Measurements from ENCODE around the gene PAK1. TPM values are rescaled to one million over a fixed set of nuclear protein-coding genes. Genes with fewer than 3 reads are reported as not detected.

Gene PAK1
- total RNA-seq (2012; rRNA removed) (50.3 and 60.6 TPM in 2 replicates), polyA plus RNA-seq (2012; rRNA removed) (34.3 and 38.9 TPM in 2 replicates), Bru-seq, nascent RNA (percentile 57 among the genes with signal in this experiment), BruChase-seq, experiment 1, labeled RNA remaining after a 6-hour chase (percentile 56 among the genes with signal in this experiment), BruChase-seq, experiment 2, labeled RNA remaining after a 2-hour chase (percentile 53 among the genes with signal in this experiment)
- 11.9 and 33.4 TPM in 2 replicates for polyA plus RNA-seq (2012; cell fraction: cytosol; rRNA removed)
- polyA plus RNA-seq (2012; cell fraction: nucleus; rRNA removed; ENCODE audit: low replicate concordance) = 30.7 and 60.3 TPM in 2 replicates
- long read RNA-seq, partial matches to known transcripts = 7 of 44 reads
- long read RNA-seq, other reads (novel, unspliced or antisense) = 37 of 44 reads

- Histone ChIP-seq H3K36me3 (ENCODE audit: control insufficient read depth, insufficient read depth, low read length) (no peaks in the 10 kb centered on the region), H2BK120ac (ENCODE audit: low read depth, low read length) (0 out of 2 replicates have a peak within 1 kb of the TSS, but pooled peaks have one; percentile 3), H4K20me1 (ENCODE audit: insufficient read depth, low read length) (no peaks in the 10 kb centered on the region), H3K4me2 (ENCODE audit: low read depth, low read length) (peak within 1 kb of the TSS; percentile 68), H3K9me3 (ENCODE audit: control insufficient read depth, insufficient read depth, low read length) (no peaks in the 10 kb centered on the region), H2AFZ (replicated peaks; ENCODE audit: low read length, poor library complexity) (peak within 1 kb of the TSS; percentile 92), H3K9me1 (ENCODE audit: insufficient read depth, low read length) (no peaks in the 10 kb centered on the region), H2AK5ac (ENCODE audit: low read depth, low read length) (no peak within 1 kb of the TSS), H3K14ac (replicated peaks; ENCODE audit: low read depth, low read length) (peak within 1 kb of the TSS; percentile 73; the same call in 1 of the 2 replicates), H3K9ac (ENCODE audit: low read depth, low read length) (peak within 1 kb of the TSS; percentile 23; the same call in 1 of the 2 replicates), H2BK5ac (ENCODE audit: low read depth, low read length, poor library complexity, severe bottlenecking) (no peak within 1 kb of the TSS), H3K18ac (ENCODE audit: low read depth, low read length) (no peak within 1 kb of the TSS), H3K4ac (ENCODE audit: low read depth, low read length) (no peak within 1 kb of the TSS), H3K23ac (ENCODE audit: low read depth, low read length) (peak within 1 kb of the TSS; percentile 56; the same call in 1 of the 2 replicates), H3K4me3 (ENCODE audit: insufficient read depth, low read depth, low read length) (peak within 1 kb of the TSS; percentile 48), H3K79me1 (ENCODE audit: low read depth in 1 of 2, low read length in 2 of 2) (no peaks in the 10 kb centered on the region), H4K8ac (ENCODE audit: low read depth in 2 of 2, low read length in 2 of 2) (peak within 1 kb of the TSS in 1 of 2 experiments; percentile 57; a peak in 2 of 4 replicates), H3K27me3 (ENCODE audit: control insufficient read depth, insufficient read depth, low read length) (peaks cover 44% of the 10 kb centered on the region), H2AK9ac (replicated peaks; ENCODE audit: low read depth, low read length, poor library complexity) (no peak within 1 kb of the TSS), H4K91ac (ENCODE audit: insufficient read depth, low read depth, low read length) (no peak within 1 kb of the TSS), H3K4me1 (ENCODE audit: control insufficient read depth, insufficient read depth, low read length) (no peaks in the 10 kb centered on the region), H3K56ac (ENCODE audit: extremely low read depth, insufficient read depth, low read length) (no peak within 1 kb of the TSS), H4K5ac (ENCODE audit: low read depth, low read length) (no peak within 1 kb of the TSS; the same call in 1 of the 2 replicates), H3K27ac (ENCODE audit: insufficient read depth, low read length) (no peak within 1 kb of the TSS), H2BK20ac (ENCODE audit: low read depth, low read length) (no peak within 1 kb of the TSS), H2BK15ac (ENCODE audit: low read depth, low read length) (no peak within 1 kb of the TSS)
- ATAC-seq (ENCODE audit: low read depth) = peak; percentile 88
- POLR2A ChIA-PET (ENCODE audit: unreplicated experiment) = no interaction called here
- dilution Hi-C loops (cut with HindIII; ENCODE audit: low sequenced_read_pairs, unreplicated experiment) (no loop called here), in situ Hi-C loops (cut with MboI; ENCODE audit: low sequenced_read_pairs) (no loop called here), intact Hi-C loops (cut with micrococcal nuclease) (no loop called here)
- DNase-seq = peak; percentile 86
- no TSS peak for BruUV-seq (replicated peaks)
- CTCF ChIA-PET = interaction anchor here (0.6 to 0.7 kb wide), 2 partner anchors 74 to 279 kb away, joined by 3 to 4 read pairs; no protein-coding TSS in a partner anchor
- WGBS, 2 experiments (ENCODE audit: extremely low coverage in 2 of 2, insufficient read length in 1 of 2) = 2% methylated on average over 21 of the region's 72 CpGs; no CpG with 5 or more reads in 1 of the 2 experiments
- TF ChIP-seq MAFK (IDR thresholded peaks at IDR 0.05; ENCODE audit: low read depth, low read length) (no peak), CEBPB (IDR thresholded peaks at IDR 0.05; ENCODE audit: low read depth, low read length) (peak; percentile 93), CHD1 (IDR thresholded peaks at IDR 0.05; ENCODE audit: low read depth, low read length) (no peak), NFE2L2 (IDR thresholded peaks at IDR 0.05; ENCODE audit: low read depth, low read length) (peak; percentile 28; the same call in 1 of the 2 replicates), BHLHE40 (IDR thresholded peaks at IDR 0.05; ENCODE audit: low read depth, low read length) (peak; percentile 74), RFX5 (IDR thresholded peaks at IDR 0.05; ENCODE audit: low read depth, low read length) (no peak), ELK1 (IDR thresholded peaks at IDR 0.05; ENCODE audit: borderline replicate concordance, low read depth, low read length) (no peak), RCOR1 (IDR thresholded peaks at IDR 0.05; ENCODE audit: insufficient replicate concordance, low read length) (peak; percentile 21), FOS (IDR thresholded peaks at IDR 0.05; ENCODE audit: low read depth, low read length) (peak; percentile 69)
- TF ChIP-seq, protein P1, sequence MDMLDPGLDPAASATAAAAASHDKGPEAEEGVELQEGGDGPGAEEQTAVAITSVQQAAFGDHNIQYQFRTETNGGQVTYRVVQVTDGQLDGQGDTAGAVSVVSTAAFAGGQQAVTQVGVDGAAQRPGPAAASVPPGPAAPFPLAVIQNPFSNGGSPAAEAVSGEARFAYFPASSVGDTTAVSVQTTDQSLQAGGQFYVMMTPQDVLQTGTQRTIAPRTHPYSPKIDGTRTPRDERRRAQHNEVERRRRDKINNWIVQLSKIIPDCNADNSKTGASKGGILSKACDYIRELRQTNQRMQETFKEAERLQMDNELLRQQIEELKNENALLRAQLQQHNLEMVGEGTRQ (IDR thresholded peaks at IDR 0.05; ENCODE audit: low read depth, low read length) = peak; percentile 50; the same call in 1 of the 2 replicates
- TF ChIP-seq, protein P2, sequence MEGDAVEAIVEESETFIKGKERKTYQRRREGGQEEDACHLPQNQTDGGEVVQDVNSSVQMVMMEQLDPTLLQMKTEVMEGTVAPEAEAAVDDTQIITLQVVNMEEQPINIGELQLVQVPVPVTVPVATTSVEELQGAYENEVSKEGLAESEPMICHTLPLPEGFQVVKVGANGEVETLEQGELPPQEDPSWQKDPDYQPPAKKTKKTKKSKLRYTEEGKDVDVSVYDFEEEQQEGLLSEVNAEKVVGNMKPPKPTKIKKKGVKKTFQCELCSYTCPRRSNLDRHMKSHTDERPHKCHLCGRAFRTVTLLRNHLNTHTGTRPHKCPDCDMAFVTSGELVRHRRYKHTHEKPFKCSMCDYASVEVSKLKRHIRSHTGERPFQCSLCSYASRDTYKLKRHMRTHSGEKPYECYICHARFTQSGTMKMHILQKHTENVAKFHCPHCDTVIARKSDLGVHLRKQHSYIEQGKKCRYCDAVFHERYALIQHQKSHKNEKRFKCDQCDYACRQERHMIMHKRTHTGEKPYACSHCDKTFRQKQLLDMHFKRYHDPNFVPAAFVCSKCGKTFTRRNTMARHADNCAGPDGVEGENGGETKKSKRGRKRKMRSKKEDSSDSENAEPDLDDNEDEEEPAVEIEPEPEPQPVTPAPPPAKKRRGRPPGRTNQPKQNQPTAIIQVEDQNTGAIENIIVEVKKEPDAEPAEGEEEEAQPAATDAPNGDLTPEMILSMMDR (conservative IDR thresholded peaks at IDR 0.05; ENCODE audit: low read depth, low read length) = 0 out of 2 replicates have a peak, but pooled peaks have one; percentile 24
Observed at GRCh38 chr11:77473801-77474683, at the start of gene PAK1. PAK1 (minus strand) TSS chr11:77474094; CDS start chr11:77392520, 81,574 bp downstream.

Data from IMR-90 (cell line).